NCI-H2171 (cell line): ENCODE measurements around the gene METAP1.
"Not testable (repeated sequence)": the region's sequence is repeated elsewhere in the genome, so short reads cannot be mapped to it uniquely, and the experiment has no call there.

ENCODE experiments used
- DNase-seq: peaks from one replicate; lab custom pipeline; 2025; lab: John Stamatoyannopoulos, UW

Gene METAP1

GRCh38 chr4:99058228-99058627, 62.7 kb downstream of the METAP1 start:
- DNase-seq: no peak

GRCh38 chr4:99059550-99059949, 64.0 kb downstream of the METAP1 start:
- DNase-seq: no peak

GRCh38 chr4:99061048-99061700, 65.7 kb downstream of the METAP1 start:
- peak; percentile 13 for DNase-seq

GRCh38 chr4:99062120-99062519, 66.6 kb downstream of the METAP1 start:
- DNase-seq: no peak

GRCh38 chr4:99065521-99065920, 70.0 kb downstream of the METAP1 start:
- not testable (repeated sequence) for DNase-seq

GRCh38 chr4:99067617-99068016, 72.1 kb downstream of the METAP1 start:
- no peak for DNase-seq

GRCh38 chr4:99071159-99071558, 75.6 kb downstream of the METAP1 start:
- no peak for DNase-seq

- DNase-seq: no peak
Observed at GRCh38 chr4:99074816-99075215, 79.3 kb downstream of the METAP1 start.

- DNase-seq: no peak
Observed at GRCh38 chr4:99076292-99076976, 80.9 kb downstream of the METAP1 start.

GRCh38 chr4:99077177-99077576, 81.7 kb downstream of the METAP1 start:
- DNase-seq: no peak

GRCh38 chr4:99078336-99078735, 82.8 kb downstream of the METAP1 start:
- DNase-seq: no peak

GRCh38 chr4:99078931-99079624, 83.6 kb downstream of the METAP1 start:
- DNase-seq: no peak

- no peak for DNase-seq
Observed at GRCh38 chr4:99079625-99080295, 84.2 kb downstream of the METAP1 start.

- DNase-seq: not testable (repeated sequence)
Observed at GRCh38 chr4:99080869-99081268, 85.3 kb downstream of the METAP1 start.

GRCh38 chr4:99082192-99082591, 86.7 kb downstream of the METAP1 start:
- DNase-seq: no peak

GRCh38 chr4:99084595-99084994, 89.1 kb downstream of the METAP1 start:
- no peak for DNase-seq

GRCh38 chr4:99088023-99088449, 92.5 kb downstream of the METAP1 start:
- DNase-seq: no peak

- peak; percentile 72 for DNase-seq
Observed at GRCh38 chr4:99088481-99089365, 93.2 kb downstream of the METAP1 start, which contains the start of gene ADH5. Gene ADH5, minus strand, starts transcription at chr4:99088788. Its CDS starts 88 bp downstream, at chr4:99088700.

- DNase-seq: no peak
Observed at GRCh38 chr4:99090481-99091215, 95.1 kb downstream of the METAP1 start.

GRCh38 chr4:99091216-99091575, 95.7 kb downstream of the METAP1 start:
- DNase-seq: no peak

- DNase-seq: not testable (repeated sequence)
Observed at GRCh38 chr4:99091841-99092240, 96.3 kb downstream of the METAP1 start.
